Measurements from ENCODE around the gene ADGRG3.

DNA sequence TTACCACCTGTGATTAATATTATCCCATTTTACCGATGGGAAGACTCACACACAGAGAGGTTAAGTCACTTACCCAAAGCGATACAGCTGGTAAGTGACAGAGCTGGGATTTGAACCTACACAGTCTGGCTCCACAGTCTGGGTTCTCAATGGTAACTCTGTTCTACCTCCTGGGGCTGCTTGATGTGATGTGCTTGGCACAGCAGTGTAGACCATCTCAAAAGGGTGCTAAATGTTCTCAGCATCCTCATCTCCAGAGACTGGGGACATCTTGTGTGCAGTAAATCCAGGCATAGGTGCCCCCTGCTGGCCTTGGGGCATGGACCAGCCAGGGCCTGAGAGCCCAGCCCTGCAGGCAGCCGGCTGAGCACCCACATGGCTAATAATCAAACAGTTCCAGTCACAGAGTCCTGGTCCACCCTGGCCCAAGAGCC lies 52.1 kb downstream of the ADGRG3 start:
- TF ChIP-seq, protein P1, sequence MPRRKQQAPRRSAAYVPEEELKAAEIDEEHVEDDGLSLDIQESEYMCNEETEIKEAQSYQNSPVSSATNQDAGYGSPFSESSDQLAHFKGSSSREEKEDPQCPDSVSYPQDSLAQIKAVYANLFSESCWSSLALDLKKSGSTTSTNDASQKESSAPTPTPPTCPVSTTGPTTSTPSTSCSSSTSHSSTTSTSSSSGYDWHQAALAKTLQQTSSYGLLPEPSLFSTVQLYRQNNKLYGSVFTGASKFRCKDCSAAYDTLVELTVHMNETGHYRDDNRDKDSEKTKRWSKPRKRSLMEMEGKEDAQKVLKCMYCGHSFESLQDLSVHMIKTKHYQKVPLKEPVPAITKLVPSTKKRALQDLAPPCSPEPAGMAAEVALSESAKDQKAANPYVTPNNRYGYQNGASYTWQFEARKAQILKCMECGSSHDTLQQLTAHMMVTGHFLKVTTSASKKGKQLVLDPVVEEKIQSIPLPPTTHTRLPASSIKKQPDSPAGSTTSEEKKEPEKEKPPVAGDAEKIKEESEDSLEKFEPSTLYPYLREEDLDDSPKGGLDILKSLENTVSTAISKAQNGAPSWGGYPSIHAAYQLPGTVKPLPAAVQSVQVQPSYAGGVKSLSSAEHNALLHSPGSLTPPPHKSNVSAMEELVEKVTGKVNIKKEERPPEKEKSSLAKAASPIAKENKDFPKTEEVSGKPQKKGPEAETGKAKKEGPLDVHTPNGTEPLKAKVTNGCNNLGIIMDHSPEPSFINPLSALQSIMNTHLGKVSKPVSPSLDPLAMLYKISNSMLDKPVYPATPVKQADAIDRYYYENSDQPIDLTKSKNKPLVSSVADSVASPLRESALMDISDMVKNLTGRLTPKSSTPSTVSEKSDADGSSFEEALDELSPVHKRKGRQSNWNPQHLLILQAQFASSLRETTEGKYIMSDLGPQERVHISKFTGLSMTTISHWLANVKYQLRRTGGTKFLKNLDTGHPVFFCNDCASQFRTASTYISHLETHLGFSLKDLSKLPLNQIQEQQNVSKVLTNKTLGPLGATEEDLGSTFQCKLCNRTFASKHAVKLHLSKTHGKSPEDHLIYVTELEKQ (CRISPR knock-in tag; IDR thresholded peaks at IDR 0.05) = no peak
- TF ChIP-seq CCAR2 (IDR thresholded peaks at IDR 0.05; ENCODE audit: low read depth, low read length) (no peak), EHMT2 (IDR thresholded peaks at IDR 0.05) (no peak), RAD21 (CRISPR knock-in tag; conservative IDR thresholded peaks at IDR 0.05 in 1 of 2, IDR thresholded peaks at IDR 0.05 in 1 of 2) (peak; percentile 85 to 95), RFX5 (IDR thresholded peaks at IDR 0.05; ENCODE audit: low read depth, low read length) (no peak), TBP (optimal IDR thresholded peaks at IDR 0.05; ENCODE audit: low read depth, low read length) (no peak), MYC (IDR thresholded peaks at IDR 0.05; ENCODE audit: low read depth, low read length) (peak; percentile 49; the same call in 1 of the 2 replicates), MYC (CRISPR knock-in tag; IDR thresholded peaks at IDR 0.05; ENCODE audit: borderline replicate concordance, low read depth) (no peak)
- TF ChIP-seq, protein P2, sequence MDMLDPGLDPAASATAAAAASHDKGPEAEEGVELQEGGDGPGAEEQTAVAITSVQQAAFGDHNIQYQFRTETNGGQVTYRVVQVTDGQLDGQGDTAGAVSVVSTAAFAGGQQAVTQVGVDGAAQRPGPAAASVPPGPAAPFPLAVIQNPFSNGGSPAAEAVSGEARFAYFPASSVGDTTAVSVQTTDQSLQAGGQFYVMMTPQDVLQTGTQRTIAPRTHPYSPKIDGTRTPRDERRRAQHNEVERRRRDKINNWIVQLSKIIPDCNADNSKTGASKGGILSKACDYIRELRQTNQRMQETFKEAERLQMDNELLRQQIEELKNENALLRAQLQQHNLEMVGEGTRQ (CRISPR knock-in tag; IDR thresholded peaks at IDR 0.05) = no peak
